GM18870 (cell line): ENCODE results near the gene SNRNP27.
A peak's percentile ranks its signal among the peaks of the same experiment; 100 is the strongest.
"Not testable (repeated sequence)": the region's sequence is repeated elsewhere in the genome, so short reads cannot be mapped to it uniquely, and the experiment has no call there.

Experiments used
- ATAC-seq: cut with Tn5 transposase; IDR thresholded peaks from one replicate; pipeline ENCODE4 v1.9.1; 2021; ENCODE audit warnings: moderate library complexity; ENCODE audit not compliant: unreplicated experiment

Gene SNRNP27, protein sequence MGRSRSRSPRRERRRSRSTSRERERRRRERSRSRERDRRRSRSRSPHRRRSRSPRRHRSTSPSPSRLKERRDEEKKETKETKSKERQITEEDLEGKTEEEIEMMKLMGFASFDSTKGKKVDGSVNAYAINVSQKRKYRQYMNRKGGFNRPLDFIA

DNA sequence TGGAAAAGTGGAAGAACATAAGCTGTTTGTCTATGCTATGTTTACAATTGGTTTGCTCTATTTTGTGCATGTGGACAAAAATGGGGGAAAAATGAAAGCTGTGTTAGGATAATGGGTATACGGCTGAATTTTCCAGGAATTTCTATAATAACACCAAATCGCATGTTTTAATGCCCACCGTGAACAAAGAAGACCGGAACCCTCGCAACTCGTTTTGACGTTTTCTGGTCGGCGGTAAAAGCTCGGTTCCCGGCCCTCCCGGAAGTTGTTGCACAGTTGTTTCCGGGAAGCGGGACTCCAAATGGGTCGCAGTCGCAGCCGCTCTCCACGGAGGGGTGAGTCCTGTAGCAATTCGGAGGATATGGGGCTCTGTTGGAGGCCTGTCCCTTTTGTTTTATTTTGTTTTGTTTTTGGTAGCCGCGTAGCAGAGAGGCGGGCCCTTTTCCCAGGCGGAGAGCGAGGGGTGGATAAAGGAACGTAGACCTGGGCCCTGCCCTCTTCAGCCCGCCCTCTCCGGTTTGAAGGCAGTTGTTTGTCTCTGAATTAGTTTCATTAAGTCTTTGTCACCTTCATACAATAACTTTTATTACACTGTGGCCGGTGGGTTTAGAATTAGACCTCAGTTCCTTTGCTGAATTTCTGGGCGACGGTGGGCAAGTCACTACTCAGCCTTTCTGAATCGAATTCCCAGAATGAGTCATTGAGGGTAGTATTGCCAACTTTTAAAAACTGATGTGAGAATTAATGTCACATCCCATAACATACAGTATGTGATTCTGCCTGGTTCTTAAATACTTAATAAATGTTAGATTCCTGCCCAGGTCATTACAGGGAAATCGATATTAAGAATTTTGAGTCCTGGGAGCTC lies at the start of gene SNRNP27:
SNRNP27 (plus strand) TSS at position 273 of the 868 bp plus-strand sequence; CDS start at position 302, 29 bp downstream.
- ATAC-seq, result no peak

DNA sequence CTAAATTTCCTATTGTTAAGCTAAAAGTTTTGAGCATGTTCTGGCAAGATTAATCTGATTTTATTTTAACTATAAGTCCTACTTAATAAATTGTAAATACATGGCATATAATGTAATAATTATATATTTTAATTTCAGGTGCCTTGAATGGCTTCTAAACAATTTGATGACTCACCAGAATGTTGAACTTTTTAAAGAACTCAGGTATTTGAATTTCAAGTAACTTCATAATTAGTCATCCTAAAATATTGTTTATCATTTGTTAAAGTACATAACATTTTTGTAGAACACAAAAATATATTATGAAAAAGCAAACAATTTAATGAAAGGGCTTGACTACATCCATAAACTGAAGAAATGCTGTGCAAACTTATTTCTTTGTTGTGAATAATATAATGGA lies 49.8 kb upstream of the SNRNP27 start:
- ATAC-seq, result no peak

DNA sequence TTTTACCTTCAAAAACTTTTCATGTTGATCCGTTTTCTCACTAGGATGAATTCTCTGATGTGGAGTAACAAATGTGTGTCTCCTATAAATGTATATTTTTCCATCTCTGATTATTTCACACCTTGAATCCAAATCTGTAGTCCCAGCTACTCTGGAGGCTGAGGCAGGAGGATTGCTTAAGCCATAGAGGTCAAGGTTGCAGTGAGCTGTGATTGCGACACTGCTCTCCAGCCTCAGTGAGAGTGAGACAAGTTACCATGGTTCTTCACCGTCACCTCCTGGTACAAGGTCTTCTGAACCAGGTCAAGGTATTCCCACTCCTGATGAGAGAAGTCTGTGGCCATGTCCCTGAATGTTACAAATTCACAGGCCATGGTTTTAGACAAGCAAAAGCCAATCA lies 49.2 kb upstream of the SNRNP27 start:
- ATAC-seq, result no peak

DNA sequence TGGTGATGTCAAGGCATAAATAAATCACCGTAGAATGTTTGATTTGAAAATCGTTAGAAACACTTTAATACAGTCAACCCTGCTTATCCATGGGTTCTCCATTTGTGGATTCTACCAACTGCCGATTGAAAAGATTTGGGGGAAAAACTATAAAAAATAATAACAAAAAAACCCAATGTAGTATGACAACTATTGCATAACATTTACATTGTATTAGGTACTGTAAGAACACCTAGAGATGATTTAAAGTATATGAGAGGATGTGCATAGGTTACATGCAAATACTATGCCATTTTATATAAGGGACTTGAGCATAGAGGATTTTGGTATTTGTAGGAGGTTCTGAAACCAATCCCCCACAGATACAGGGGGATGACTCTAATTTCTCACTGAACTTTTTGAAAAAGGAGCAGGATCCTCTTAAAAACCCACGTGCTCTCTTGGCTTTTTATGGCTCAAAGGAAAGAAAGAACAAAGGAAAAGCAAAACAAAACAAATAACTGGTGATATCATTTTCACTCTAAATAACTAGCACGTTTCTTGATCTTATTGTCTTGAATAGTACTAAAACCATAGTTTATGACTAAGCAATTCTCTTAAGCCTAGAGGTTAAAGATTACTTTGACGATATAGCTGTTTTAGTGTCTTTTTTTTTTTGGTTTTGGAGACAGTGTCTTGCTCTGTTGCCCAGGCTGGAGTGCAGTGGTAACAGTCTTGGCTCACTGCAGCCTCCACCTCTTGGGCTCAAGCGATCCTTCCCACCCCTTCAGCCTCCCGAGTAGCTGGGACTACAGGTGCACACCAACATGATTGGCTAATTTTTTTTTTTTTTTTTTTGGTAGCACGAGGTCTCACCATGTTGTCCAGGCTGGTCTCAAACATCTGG lies 47.3 kb upstream of the SNRNP27 start:
- ATAC-seq, result no peak

DNA sequence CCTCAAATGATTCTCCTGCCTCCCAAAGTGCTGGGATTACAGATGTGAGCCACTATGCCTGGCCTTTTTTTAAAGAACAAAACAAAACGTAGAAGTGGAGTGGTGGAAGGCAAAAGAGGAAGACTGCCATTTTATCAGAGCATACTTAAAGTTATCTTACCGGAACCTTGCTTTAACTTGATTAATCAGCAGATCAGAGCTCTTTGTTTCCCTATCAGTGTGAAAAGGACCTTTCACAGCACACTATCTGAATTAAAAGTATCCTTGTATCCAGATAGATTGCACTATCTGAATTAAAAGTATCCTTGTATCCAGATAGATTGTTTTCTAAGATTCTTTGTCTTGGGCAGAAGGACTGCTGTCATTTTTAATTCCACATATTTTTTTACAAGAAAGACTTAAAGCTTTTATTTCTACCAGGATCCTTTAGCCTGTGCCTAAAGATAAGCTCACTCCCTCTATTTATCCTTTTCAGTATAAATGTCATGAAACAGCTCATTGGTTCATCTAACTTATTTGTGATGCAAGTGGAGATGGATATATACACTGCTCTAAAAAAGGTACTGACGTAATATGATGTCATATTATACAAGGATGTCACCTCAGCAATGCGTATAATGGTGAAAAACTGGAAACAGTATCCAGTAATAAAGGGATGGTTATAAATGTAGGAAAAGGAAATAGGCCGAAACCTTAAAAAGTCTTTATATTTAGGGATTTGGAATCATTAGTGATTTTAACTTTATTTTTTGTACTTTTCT lies 46.5 kb upstream of the SNRNP27 start:
- no peak for ATAC-seq

DNA sequence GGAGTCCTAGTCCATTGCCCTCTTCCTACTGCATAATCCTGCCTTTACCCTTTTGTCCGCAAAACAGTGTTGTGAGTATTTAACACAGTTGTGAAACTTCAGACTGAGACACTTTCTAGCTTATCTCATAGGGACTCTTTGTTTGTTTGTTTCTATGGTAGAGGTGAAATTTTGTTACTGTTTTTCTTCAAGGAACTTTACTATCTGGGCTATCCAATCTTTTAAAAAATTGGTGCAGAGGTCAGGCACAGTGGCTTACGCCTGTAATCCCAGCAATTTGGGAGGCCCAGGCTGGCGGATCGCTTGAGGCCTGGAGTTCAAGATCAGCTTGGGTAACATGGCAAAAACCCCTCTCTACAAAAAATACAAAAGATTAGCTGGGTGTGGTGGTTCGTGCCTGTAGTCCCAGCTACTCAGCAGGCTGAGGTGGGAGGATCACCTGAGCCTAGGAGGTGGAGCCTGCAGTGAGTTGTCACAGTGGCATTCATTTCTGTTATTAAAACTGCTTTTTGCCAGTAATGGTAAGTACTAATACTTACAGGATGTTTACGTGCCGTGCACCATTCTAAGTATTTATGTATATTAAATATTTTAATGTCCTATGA lies 45.5 kb upstream of the SNRNP27 start:
- no peak for ATAC-seq

DNA sequence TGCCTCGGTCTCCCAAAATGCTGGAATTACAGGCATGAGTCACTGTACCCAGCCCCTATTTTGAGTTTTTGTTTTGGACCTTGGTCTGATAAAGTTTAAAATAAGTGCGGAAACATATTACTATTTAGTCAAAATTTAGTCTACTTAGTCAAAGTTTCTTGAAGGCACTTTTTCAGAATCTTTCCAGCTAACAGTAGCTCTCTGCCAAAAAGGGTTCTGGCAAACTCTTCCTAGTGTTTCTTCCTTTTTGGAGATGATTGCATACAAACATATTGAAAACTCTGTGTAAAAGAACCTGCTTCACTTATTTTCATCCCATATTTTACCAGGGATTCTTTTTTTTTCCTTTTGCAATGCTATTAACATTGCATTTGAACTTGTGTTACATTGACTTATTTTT lies 35.5 kb upstream of the SNRNP27 start:
- ATAC-seq, result no peak

DNA sequence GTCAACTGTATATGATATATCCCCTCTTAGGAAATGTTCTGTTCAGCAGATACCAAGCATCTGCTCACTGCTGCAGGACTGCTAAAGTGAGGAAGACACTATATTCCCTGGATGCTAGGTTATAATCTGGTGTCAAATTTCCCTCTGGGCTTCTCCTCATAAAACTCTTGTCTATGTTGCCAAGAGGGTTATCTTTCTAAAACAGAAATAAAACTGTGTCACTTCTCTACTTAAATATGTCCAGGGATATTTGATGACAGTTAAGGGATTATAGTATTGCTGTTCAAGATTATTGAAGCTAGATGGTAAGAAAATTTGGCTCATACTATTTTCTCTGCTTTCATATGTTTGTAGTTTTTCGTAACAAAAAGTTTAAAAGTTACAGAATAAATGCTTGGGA lies 30.5 kb upstream of the SNRNP27 start:
- ATAC-seq, result no peak

DNA sequence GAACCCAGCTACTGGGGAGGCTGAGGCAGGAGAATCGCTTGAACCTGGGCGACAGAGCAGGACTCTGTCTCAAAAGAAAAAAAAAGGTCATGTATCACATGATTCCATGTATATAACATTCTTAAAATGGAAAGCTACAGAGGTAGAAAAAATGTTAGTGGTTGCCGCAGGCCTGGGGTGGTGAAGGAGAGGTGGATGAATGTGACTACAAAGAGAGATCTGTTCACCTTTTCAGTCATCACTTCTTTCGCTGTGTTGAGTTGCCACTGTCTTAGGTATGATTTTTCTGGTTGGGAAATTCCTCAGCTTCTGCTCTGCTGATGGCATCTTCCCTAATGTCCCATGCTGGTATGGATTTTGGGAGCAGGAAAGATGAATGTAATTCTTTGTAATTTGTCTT lies 5.3 kb upstream of the SNRNP27 start:
- no peak for ATAC-seq

DNA sequence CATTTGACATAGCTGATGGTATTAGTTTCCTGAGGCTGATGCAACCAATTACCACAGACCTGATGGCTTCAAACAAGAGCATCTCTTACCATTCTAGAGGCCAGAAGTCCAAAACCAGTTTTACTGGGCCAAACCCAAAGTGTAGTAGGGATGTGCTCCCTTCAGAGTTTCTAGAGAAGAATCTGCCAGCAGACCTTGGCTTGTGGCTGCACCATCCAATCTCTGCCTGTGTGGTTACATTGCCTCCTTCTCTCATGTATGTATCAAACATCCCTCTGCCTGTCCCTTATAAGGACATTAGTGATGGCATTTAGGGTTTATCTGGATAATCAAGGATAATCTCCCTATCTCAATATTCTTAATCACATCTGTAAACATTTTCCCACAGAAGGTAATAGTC lies 4.5 kb upstream of the SNRNP27 start:
- ATAC-seq, result no peak

DNA sequence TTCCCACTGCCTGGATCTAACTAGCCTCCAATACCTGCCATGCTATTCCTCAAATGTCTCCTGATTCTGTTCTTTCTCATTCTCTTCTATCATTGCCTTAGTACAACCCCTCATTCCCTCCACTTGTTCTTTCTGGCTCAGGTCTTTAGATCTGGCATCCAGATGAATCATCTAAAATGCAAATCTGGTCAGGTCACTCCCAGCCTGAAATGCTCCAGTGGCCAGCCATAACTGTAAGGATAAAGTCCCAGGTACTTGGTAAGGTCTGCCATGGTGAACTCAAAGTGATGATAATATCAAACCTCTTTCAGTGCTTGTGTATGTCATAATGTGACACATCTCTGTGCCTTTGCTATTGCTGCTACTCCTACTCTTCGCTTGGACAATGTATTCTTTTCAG lies 2.9 kb upstream of the SNRNP27 start:
- no peak for ATAC-seq

DNA sequence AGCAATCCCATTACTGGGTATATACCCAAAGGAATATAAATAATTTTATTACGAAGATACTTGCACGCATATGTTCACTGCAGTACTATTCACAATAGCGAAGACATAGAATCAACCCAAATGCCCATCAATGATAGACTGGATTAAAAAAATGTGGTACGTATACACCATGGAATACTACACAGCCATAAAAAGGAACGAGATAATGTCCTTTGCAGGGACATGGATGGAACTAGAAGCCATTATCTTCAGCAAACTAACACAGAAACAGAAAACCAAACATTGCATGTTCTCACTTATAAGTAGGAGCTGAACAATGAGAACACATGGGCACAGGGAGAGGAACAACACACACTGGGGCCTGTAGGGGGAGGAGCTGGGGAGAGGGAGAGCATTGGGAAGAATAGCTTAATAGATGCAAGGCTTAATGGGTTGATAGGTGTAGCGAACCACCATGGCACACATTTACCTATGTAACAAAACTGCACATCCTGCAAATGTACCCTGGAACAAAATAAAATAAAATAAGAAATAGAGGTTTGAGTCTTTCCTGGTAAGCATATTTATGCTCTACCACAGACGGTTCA lies 825 bp upstream of the SNRNP27 start:
- ATAC-seq, result not testable (repeated sequence)

DNA sequence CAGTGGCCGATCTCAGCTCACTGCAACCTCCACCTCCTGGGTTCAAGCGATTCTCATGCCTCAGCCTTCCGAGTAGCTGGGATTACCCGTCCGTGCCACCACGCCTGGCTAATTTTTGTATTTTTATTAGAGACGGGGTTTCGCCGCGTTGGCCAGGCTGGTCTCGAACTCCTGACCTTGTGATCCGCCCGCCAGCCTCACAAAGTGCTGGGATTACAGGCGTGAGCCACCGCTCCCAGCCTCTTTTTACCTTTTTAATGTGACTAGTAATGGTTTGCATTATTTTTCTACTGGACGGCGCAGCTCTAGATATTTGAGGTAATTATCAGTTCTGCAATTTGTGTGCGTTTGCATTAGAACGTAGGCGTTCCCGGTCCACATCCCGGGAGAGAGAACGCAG lies 981 bp downstream of the SNRNP27 start:
- ATAC-seq, result not testable (repeated sequence)

DNA sequence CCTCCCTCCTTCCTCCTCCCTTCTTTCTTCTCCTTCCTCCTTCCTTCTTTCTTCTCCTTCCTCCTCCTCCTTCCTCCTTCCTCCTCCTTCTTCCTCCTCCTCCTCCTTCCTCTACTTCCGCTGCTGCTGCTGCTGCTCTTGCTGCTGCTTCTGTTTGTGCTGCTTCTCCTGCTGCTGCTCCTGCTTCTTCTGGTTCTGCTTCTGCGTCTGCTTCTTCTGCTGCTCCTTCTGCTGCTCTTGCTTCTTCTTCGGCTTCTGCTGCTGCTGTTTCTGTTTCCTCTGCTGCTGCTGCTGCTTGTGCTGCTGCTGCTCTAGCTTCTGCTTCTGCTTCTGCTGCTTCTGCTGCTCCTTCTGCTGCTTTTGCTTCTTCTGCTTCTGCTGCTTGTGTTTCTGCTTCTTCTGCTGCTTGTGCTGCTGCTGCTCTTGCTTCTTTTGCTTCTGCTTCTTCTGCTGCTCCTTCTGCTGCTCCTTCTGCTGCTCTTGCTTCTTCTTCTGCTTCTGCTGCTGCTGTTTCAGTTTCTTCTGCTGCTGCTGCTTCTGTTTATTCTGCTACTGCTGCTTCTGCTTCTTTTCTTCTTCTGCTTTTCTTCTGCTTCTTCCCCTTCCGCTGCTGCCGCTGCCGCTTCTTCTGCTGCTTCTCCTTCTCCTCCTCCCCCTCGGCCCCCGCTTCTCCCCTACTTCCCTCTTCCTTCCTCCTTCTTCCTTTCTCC lies 8.6 kb downstream of the SNRNP27 start:
- no peak for ATAC-seq

DNA sequence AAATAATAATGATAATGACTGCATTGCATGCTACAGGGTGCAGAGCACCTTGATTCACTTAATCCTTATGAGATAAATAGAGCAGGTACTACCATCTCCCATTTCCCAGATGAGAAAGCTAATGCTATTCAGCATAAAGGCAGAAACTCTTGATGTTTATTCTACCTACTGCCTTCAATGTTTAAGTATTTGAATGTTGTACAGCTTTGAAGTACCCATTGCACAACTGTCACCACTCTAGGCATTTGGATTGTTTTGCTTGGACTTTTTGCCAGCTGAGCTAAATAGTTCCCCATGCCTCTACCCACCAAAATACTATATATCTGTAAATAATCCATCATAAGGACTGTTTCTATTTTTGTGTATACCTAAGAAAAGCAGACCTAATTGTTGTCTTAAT lies 13.5 kb downstream of the SNRNP27 start:
- ATAC-seq, result no peak

DNA sequence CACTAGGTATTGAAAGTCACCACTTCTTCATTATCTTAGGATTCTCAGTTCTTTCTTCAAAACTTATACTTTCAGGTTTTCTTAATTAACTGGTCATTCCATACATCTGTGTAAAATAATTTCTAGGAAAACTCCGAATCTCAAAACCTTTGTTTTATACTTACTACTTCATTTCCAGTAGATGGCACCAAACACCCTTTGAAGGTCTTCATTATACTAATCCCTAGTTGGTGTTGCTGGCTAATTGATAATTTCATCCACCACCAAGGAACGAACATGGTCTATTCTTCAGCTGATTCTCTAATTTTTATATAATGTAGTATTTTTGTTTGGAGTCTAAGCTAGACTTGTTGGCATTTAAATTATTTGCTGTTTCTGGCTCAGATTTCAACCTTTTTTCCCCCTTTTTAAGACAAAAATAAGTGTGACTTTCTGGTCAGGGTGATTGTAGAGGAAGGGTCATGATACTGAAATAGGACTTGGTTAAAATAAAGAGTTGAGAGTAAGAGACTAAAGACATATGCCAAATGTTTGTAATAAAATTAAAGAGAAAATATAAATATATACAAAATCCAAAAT lies 18.3 kb downstream of the SNRNP27 start:
- no peak for ATAC-seq

DNA sequence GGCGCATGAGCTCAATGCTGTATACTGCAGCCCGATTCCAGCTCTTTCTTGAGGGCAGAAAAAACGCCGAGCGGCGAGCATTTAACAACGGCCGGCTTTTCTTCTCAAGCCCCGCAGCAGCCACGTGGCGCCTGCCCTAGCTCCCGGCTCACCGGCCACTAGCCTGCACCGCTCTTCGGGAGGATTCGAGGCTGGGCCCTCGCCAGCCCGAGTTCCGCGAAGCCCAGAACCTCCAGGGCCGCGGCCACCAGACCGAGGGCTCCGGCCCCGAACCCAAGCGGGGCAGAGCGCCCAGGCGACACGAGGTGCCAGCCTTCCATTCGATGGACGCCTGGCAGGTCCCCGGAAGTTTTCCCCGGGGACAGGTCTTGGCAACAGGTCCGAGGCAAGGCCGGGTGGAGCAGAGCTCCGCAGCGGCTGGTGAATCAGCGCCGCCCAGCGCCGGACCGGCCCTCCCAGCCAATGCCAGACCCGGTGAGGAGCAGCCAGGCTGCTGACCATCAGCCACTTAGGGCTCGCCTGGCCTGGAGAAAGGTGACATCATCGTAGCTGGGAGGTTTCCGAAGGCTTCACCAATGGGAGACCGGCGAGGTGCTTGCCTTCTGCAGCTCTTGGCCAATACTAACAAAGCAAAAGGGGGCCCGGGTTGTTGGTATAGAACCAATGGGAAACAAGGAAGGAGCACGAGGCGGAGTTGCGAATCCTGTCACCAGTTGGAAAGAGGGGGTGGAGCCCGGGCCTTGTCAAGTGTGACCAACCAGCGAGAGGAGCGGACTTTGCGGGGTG lies 20.6 kb downstream of the SNRNP27 start:
- ATAC-seq, result peak; percentile 92
